K562 (cell line): ENCODE results near the gene ZER1. TPM values are rescaled to one million over a fixed set of nuclear protein-coding genes. Genes with fewer than 3 reads are reported as not detected.

Experiments used
- ATAC-seq: fragments of 200-7000 bp; cut with Tn5 transposase; 3 replicates; pipeline ENCODE4 v1.9.1; 2020; ENCODE audit warnings: moderate library complexity
- BruUV-seq: library from RNA; stranded (reverse); fragments of 400-500 nt; replicated peaks from 2 replicates; lab custom pipeline; 2021; lab: Mats Ljungman, UMichigan
- CTCF ChIA-PET: fragments of 300-600 bp; formaldehyde crosslinking; extraction: SDS; loops from one replicate; lab custom pipeline; 2021; ENCODE audit warnings: low intra/inter-chr PET ratio; lab: Yijun Ruan, JAX
- POLR2A ChIA-PET: fragments of 300-600, 350-650 bp; sonication (Branson Sonifier 250); formaldehyde crosslinking; extraction: SDS; loops from one replicate; lab custom pipeline; 2021; ENCODE audit warnings: antibody characterized with exemption, inconsistent platforms; lab: Yijun Ruan, JAX
- DNase-seq, 4 experiments: peaks; one replicate each; pipeline versions ENCODE4 v3.0.0 to v3.0.0-alpha.2; 2011 to 2018; ENCODE audit warnings: low spot score in 3 of 4, mixed read lengths in 3 of 4; ENCODE audit errors: extremely low read depth in 1 of 4
- FAIRE-seq: peaks from 2 replicates; lab custom pipeline; 2011; peaks lifted over from hg19 to GRCh38; lab: Jason Lieb, UNC
- H2AFZ ChIP-seq: 2 replicates; pipeline ENCODE4 v1.6.0; 2011; ENCODE audit warnings: low read depth, low read length, control low read depth, inconsistent platforms
- H3K27ac ChIP-seq: fragments of 200-600 bp; 3 replicates; pipeline ENCODE4 v1.8.0; 2011; ENCODE audit warnings: low read depth, mild to moderate bottlenecking, control low read depth, inconsistent platforms, low read length, moderate library complexity, mixed read lengths; ENCODE audit errors: extremely low read depth
- H3K27me3 ChIP-seq, 2 experiments: fragments of 300-600 bp in 1 of 2; 2 replicates in 1 of 2; 3 replicates in 1 of 2; pipeline versions ENCODE4 v1.6.0 to v1.8.0; 2011; ENCODE audit warnings: inconsistent platforms in 2 of 2, low read length in 2 of 2, mild to moderate bottlenecking in 1 of 2, mixed read lengths in 1 of 2, moderate library complexity in 1 of 2; ENCODE audit not compliant: control insufficient read depth in 2 of 2, insufficient read depth in 2 of 2
- H3K36me3 ChIP-seq: fragments of 300-600 bp; 3 replicates; pipeline ENCODE4 v1.8.0; 2011; ENCODE audit warnings: mild to moderate bottlenecking, low read length, inconsistent platforms; ENCODE audit not compliant: control insufficient read depth, insufficient read depth
- H3K4me1 ChIP-seq, 2 experiments: fragments of 200-600 bp in 1 of 2; replicated peaks in 1 of 2; 2 replicates in 1 of 2; 3 replicates in 1 of 2; pipeline versions ENCODE4 v1.5.1 to v1.8.0; 2011; ENCODE audit warnings: inconsistent platforms in 2 of 2, low read length in 2 of 2, mild to moderate bottlenecking in 1 of 2, mixed read lengths in 1 of 2, moderate library complexity in 1 of 2; ENCODE audit not compliant: control insufficient read depth in 2 of 2, insufficient read depth in 2 of 2
- H3K4me2 ChIP-seq: 2 replicates; pipeline ENCODE4 v1.6.1; 2011; ENCODE audit warnings: low read length, control low read depth, inconsistent platforms, mixed read lengths; ENCODE audit not compliant: insufficient read depth
- H3K4me3 ChIP-seq: fragments of 200-600 bp; sonication (generic), shearing (Covaris generic); 2 replicates; pipeline ENCODE4 v1.5.1; 2016; ENCODE audit warnings: control low read depth, inconsistent platforms
- H3K79me2 ChIP-seq: fragments of 200-600 bp; 3 replicates; pipeline ENCODE4 v1.8.0; 2011; ENCODE audit warnings: low read length, inconsistent platforms; ENCODE audit not compliant: control insufficient read depth, insufficient read depth
- H3K9ac ChIP-seq, 2 experiments: 2 replicates each; pipeline versions ENCODE4 v1.6.0 to v1.6.1; 2011; ENCODE audit warnings: low read depth in 2 of 2, low read length in 2 of 2, control low read depth in 1 of 2, inconsistent platforms in 1 of 2, mild to moderate bottlenecking in 1 of 2, mixed read lengths in 1 of 2; ENCODE audit not compliant: insufficient read depth in 1 of 2
- H3K9me1 ChIP-seq: one replicate; pipeline ENCODE4 v1.6.0; 2011; ENCODE audit warnings: inconsistent platforms, mild to moderate bottlenecking, low read length, moderate library complexity; ENCODE audit not compliant: control insufficient read depth, insufficient read depth
- H3K9me3 ChIP-seq: replicated peaks from 2 replicates; pipeline ENCODE4 v1.5.1; 2011; ENCODE audit warnings: low read depth, low read length, inconsistent platforms; ENCODE audit not compliant: control insufficient read depth, insufficient read depth
- H4K20me1 ChIP-seq: replicated peaks from 2 replicates; pipeline ENCODE4 v1.6.1; 2011; ENCODE audit warnings: low read length, inconsistent platforms, mixed read lengths; ENCODE audit not compliant: control insufficient read depth, insufficient read depth
- DIDO1 ChIP-seq: fragments of 450-650 bp; IDR thresholded peaks from 2 replicates; pipeline ENCODE4 v1.6.1; 2016; ENCODE audit warnings: low read depth, missing biosample characterization, missing genetic modification characterization
- ETS2 ChIP-seq: IDR thresholded peaks from 2 replicates; pipeline ENCODE4 v1.6.1; 2016; ENCODE audit warnings: borderline replicate concordance, missing genetic modification characterization, mild to moderate bottlenecking, moderate library complexity, missing compliant biosample characterization; ENCODE audit not compliant: poor library complexity, severe bottlenecking
- KDM1A ChIP-seq, 2 experiments: fragments of 450-650 bp; IDR thresholded peaks; 2 replicates each; pipeline ENCODE4 v1.6.1; 2016; ENCODE audit warnings: mild to moderate bottlenecking in 2 of 2
- LCOR ChIP-seq: sonication (generic); formaldehyde crosslinking; IDR thresholded peaks from 2 replicates; pipeline ENCODE4 v1.8.0; 2022; ENCODE audit warnings: mild to moderate bottlenecking, missing genetic modification reagents
- POLR2B ChIP-seq: fragments of 450-650 bp; IDR thresholded peaks from 2 replicates; pipeline ENCODE4 v1.6.1; 2018; ENCODE audit warnings: low read depth; ENCODE audit not compliant: partially characterized antibody
- SNIP1 ChIP-seq: fragments of 450-650 bp; IDR thresholded peaks from 2 replicates; pipeline ENCODE4 v1.7.1; 2017; ENCODE audit warnings: low read depth, mild to moderate bottlenecking
- U2AF1 ChIP-seq: fragments of 200-400 bp; formaldehyde crosslinking; optimal IDR thresholded peaks from 2 replicates; pipeline ENCODE3; 2017; ENCODE audit warnings: mild to moderate bottlenecking, low read depth, low read length, moderate library complexity
- ZBTB49 ChIP-seq: sonication (generic); formaldehyde crosslinking; IDR thresholded peaks from 2 replicates; pipeline ENCODE4 v1.8.0; 2022; ENCODE audit warnings: missing genetic modification reagents, mild to moderate bottlenecking, borderline replicate concordance
- ZKSCAN8 ChIP-seq: fragments of 200-800 bp; sonication (Bioruptor generic); IDR thresholded peaks from 2 replicates; pipeline ENCODE4 v1.6.1; 2016; ENCODE audit warnings: missing genetic modification characterization, missing compliant biosample characterization
- ZNF316 ChIP-seq: fragments of 450-650 bp; IDR thresholded peaks from 2 replicates; pipeline ENCODE4 v1.6.1; 2016
- ZNF324 ChIP-seq: fragments of 250-450 bp; sonication (Bioruptor Pico); IDR thresholded peaks from 2 replicates; pipeline ENCODE4 v1.4.0; 2020; ENCODE audit warnings: mild to moderate bottlenecking
- WGBS: fragments of 100-300 bp; shearing (Covaris generic); methylation state at CpG from one replicate; pipeline ENCODE4 v1.1.6; 2016; ENCODE audit warnings: low coverage, mixed read lengths; ENCODE audit not compliant: insufficient coverage; ENCODE audit errors: missing lambda C conversion rate; 5-methylcytosine and 5-hydroxymethylcytosine counted together
- in situ Hi-C: fragments of 300-500 bp; cut with MboI; formaldehyde crosslinking; loops from 4 replicates; pipeline ENCODE4 v1.15.0; 2018; ENCODE audit warnings: inconsistent platforms, mixed read lengths
- intact Hi-C: fragments of 100-400 bp; cut with micrococcal nuclease; formaldehyde crosslinking; loops from 2 replicates; pipeline ENCODE4 v1.14.2; 2022
- polyA plus RNA-seq, 8 experiments: library from polyadenylated mRNA; depleted of rRNA in 4 of 8; stranded (reverse) in 5 of 8; unstranded in 3 of 8; fragments of >200 nt; fragmentation: Nextera tagmentation in 2 of 8; fragmentation: Illumina TruSeq in 1 of 8; extraction: Ambion mirVana in 2 of 8; extraction: Trizol in 1 of 8; gene quantifications; 2 replicates each; pipeline versions ENCODE4 v1.2.1 to v1.2.3, GENCODE V29; 2011 to 2014; ENCODE audit warnings: inconsistent platforms in 1 of 8, missing spikeins in 1 of 8
- total RNA-seq, 7 experiments: library from RNA; depleted of rRNA in 6 of 7; stranded (reverse); fragments of >200 nt in 6 of 7; fragmentation: Illumina TruSeq in 2 of 7; extraction: Trizol in 2 of 7; gene quantifications; 2 replicates each; pipeline versions ENCODE4 v1.2.1 to v1.2.3, GENCODE V29; 2011 to 2021; ENCODE audit warnings: low replicate concordance in 1 of 7
- TF ChIP-seq, protein P1 (sequence below): fragments of 450-650 bp; formaldehyde crosslinking; IDR thresholded peaks from 2 replicates; pipeline ENCODE4 v1.4.0; 2020; ENCODE audit warnings: mild to moderate bottlenecking, moderate library complexity

ZER1 gene
- total and polyA plus RNA-seq, 9 of the 15 experiments (the other 6 are each of a cell fraction or from before 2014, with no cell fraction given) = 0.07 to 10.7 (median 6.2) TPM

DNA sequence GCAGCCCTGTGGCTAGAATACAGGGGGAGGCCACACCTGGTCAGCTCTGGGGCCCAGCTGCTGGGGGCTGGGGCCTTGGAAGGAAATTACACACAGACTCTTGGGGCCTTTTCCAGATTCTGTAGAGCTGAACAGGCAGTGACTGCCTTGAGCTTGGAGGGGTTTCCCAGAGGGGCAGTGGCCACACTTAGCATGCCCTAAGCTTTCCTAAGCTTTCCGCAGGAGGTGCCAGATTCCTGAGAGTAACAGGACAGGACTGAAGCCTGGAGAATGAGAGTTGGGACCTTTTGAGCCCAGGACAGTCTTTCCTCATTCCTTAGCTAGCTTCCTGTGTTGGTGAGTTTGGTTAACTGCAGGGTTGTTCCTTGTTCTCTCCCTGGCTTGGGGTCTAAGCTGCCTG, 16.7 kb upstream of the ZER1 start (continued):
- TF ChIP-seq, protein P1, sequence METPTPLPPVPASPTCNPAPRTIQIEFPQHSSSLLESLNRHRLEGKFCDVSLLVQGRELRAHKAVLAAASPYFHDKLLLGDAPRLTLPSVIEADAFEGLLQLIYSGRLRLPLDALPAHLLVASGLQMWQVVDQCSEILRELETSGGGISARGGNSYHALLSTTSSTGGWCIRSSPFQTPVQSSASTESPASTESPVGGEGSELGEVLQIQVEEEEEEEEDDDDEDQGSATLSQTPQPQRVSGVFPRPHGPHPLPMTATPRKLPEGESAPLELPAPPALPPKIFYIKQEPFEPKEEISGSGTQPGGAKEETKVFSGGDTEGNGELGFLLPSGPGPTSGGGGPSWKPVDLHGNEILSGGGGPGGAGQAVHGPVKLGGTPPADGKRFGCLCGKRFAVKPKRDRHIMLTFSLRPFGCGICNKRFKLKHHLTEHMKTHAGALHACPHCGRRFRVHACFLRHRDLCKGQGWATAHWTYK (CRISPR knock-in tag) = no peak
- TF ChIP-seq LCOR (CRISPR knock-in tag) (no peak), SNIP1 (no peak), ZKSCAN8 (CRISPR knock-in tag) (no peak), DIDO1 (tag) (no peak), KDM1A (IDR thresholded peaks at IDR 0.05) (no peak), ETS2 (tag) (no peak)

- Histone ChIP-seq H2AFZ (0 out of 2 replicates have a peak overlapping the region, but pooled peaks have one; percentile 47), H3K79me2 (peaks cover 22% of the 10 kb centered on the region), H3K4me1 (peaks cover 20 to 26% of the 10 kb centered on the region in 2 experiments; a peak in 4 of 5 replicates), H3K36me3 (peaks cover 34% of the 10 kb centered on the region), H3K4me3 (peak overlapping the region; percentile 99), H3K27ac (peak overlapping the region; percentile 88), H3K9ac (peak overlapping the region; percentile 83 to 100), H4K20me1 (no peaks in the 10 kb centered on the region), H3K9me3 (0 out of 2 replicates have a peak, but pooled peaks cover 2% of the 10 kb centered on the region)
- in situ Hi-C loops = no loop called here
- no TSS peak for BruUV-seq
- DNase-seq = peak in 2 of 4 experiments; percentile 30 to 36
- ChIA-PET POLR2A (interaction anchor here (0.6 to 1.3 kb wide), 5 partner anchors 14 to 91 kb away, joined by 3 to 5 read pairs (median 4); partner anchors contain the start of gene ENDOG), CTCF (no interaction called here)
- peak; percentile 37 for FAIRE-seq
- WGBS = 5% methylated on average over 6 of the region's 7 CpGs
- no peak for TF ChIP-seq U2AF1
- TF ChIP-seq ZBTB49 (CRISPR knock-in tag) = no peak
- TF ChIP-seq POLR2B = no peak
- TF ChIP-seq ZNF316 = peak; percentile 22; the same call in 1 of the 2 replicates
- TF ChIP-seq ZNF324 (CRISPR knock-in tag) = no peak
- TF ChIP-seq, all 486 proteins: peak for 1
- Histone ChIP-seq H3K9me1 (no peaks in the 10 kb centered on the region), H3K27me3 (no peaks in the 10 kb centered on the region), H3K4me2 (peak overlapping the region; percentile 96)
- intact Hi-C loops = loop anchor here (1.0 kb wide), 1 partner anchor 54 kb away; no protein-coding TSS in a partner anchor
- ATAC-seq = 0 out of 3 replicates have a peak, but pooled peaks have one; percentile 3
Observed at GRCh38 chr9:128787659-128788058, 15.9 kb upstream of the ZER1 start.
